GM19025 (cell line): Measurements from ENCODE around the gene FHIT.

Experiments
- ATAC-seq: cut with Tn5 transposase; IDR thresholded peaks from one replicate; pipeline ENCODE4 v1.9.1; 2021; ENCODE audit warnings: mild to moderate bottlenecking, low read depth, moderate library complexity; ENCODE audit not compliant: unreplicated experiment

FHIT gene

GRCh38 chr3:60107275-60107674, 1144.0 kb downstream of the FHIT start:
- no peak for ATAC-seq

DNA sequence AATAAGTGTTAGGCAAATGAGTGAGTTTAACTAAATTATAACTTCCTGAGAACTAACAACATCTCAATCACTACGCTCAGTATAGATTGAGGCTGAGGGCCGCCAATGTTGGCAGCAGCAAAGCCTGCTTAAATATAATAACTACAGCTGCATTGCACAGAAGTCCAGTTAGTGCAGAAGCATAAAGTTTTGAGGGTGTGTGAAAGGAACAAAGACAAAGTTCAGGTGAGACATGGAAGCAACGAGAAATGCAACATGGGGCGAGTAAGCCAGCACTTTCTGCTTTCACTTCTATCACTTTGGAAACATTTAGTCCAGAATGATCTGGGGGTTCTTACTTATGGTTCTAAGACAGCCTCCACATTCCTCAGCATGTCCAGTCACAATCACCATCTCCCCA, 1149.1 kb downstream of the FHIT start:
- no peak for ATAC-seq

- ATAC-seq, result no peak
These were observed 1149.6 kb downstream of the FHIT start for GRCh38 chr3:60101621-60102020.

- no peak for ATAC-seq
These were observed 1154.8 kb downstream of the FHIT start for GRCh38 chr3:60096403-60096802.

- ATAC-seq, result no peak
These were observed 1155.3 kb downstream of the FHIT start for GRCh38 chr3:60095930-60096329.

GRCh38 chr3:60095516-60095915, 1155.7 kb downstream of the FHIT start:
- ATAC-seq, result no peak

DNA sequence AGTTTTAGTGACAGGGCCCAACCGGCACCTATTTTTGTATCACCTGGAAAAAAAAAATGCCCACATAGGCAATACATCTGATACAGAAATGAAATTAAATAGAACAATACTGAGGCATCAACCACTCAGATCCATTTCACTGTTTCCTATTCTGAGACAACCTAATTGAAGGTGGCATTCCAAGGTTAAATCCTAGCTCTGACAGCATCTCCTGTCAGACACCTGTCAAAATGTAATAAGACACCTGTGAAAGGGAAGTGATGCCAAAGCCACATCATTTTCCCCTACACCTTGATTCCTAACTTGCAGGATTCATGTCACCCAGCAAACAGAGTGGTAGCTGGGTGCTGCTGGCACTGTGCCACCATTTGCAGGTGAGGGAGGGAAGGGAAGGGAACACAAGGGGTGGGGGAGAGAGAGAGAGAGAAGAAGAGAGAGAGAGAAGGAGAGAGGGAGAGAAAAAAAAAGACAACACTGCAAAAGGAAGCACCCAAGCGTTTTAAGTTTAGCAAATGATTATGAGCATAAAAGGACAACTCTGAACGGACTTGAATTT, 1156.8 kb downstream of the FHIT start:
- ATAC-seq, result no peak

DNA sequence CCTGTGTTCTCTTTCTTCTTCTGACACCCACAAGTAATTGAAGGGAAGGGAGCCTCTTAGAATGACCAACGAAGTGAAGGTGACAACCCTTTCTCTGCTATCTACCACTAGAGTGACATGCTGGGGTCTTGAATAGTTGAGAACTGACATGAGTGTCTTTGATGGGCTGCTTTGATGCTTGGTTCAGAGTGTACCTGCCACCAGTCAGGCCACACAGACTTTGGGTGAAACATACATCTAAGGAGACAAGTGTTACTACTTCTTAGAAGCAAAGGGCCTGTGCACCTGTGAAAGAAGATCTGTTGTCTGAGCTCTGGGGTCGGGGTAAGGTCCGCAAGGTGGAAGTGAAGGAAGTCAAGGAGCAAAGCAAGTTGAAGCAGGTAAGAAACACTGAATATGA, 1160.7 kb downstream of the FHIT start:
- ATAC-seq, result no peak

- ATAC-seq, result no peak
These were observed 1164.4 kb downstream of the FHIT start for GRCh38 chr3:60086811-60087210.

- ATAC-seq, result no peak
These were observed 1165.6 kb downstream of the FHIT start for GRCh38 chr3:60085649-60086048.

DNA sequence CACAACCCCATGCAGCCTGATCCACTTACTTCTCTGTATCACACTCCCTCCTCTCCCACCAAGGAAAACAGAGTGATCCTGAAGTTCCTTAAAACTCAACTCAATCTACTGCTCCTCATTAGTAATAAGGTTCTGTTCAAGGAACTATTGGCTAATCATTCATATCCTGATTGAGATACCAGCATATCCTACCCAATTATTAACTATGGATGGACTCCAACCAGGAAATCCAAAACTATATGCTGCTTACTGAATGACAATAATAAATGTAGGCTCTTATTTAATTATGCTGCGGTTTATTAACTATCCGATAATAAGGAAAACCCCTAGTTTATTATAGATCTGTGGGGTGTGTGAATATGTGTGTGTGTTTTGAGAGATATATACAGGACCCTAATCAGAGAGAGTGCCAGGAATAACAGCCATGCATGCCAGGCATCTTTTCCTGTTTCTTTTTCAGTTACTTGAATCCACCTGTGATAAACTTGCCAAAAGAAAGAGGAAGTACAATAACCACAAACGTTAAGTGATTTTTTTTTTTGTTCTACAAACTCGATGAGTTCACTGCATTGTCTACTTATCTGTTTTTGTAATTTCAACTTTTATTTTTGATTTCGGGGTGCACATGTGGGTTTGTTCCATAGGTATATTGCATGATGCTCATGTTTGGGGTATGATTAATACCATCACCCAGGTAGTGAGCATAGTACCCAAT, 1169.7 kb downstream of the FHIT start:
- no peak for ATAC-seq

- ATAC-seq, result no peak
These were observed 1170.6 kb downstream of the FHIT start for GRCh38 chr3:60080648-60081047.

- ATAC-seq, result no peak
These were observed 1172.2 kb downstream of the FHIT start for GRCh38 chr3:60079076-60079475.

DNA sequence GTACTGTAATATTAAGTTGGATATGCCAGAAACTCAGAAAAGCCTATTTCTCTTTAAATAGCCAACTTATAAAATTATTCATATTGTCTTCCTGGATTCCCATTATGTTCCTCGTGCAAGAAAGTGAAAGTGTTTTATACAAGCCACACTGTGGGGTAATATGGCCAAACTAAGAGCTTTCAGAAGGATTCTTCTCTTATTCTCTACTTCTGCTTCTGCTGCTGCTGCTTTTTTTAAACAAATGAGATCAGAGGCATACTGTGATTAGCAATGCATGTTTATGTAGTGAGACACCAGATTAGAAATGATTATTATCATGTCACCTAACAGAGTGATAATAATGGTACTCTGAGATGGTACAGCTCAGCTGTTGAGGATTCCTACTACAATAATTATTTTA, 1174.9 kb downstream of the FHIT start:
- ATAC-seq, result no peak

- ATAC-seq, result no peak
These were observed 1177.3 kb downstream of the FHIT start for GRCh38 chr3:60073942-60074341.

- no peak for ATAC-seq
These were observed 1178.0 kb downstream of the FHIT start for GRCh38 chr3:60073228-60073627.

- no peak for ATAC-seq
These were observed 1180.9 kb downstream of the FHIT start for GRCh38 chr3:60070366-60070765.

GRCh38 chr3:60065227-60065868, 1185.9 kb downstream of the FHIT start:
- ATAC-seq, result no peak

DNA sequence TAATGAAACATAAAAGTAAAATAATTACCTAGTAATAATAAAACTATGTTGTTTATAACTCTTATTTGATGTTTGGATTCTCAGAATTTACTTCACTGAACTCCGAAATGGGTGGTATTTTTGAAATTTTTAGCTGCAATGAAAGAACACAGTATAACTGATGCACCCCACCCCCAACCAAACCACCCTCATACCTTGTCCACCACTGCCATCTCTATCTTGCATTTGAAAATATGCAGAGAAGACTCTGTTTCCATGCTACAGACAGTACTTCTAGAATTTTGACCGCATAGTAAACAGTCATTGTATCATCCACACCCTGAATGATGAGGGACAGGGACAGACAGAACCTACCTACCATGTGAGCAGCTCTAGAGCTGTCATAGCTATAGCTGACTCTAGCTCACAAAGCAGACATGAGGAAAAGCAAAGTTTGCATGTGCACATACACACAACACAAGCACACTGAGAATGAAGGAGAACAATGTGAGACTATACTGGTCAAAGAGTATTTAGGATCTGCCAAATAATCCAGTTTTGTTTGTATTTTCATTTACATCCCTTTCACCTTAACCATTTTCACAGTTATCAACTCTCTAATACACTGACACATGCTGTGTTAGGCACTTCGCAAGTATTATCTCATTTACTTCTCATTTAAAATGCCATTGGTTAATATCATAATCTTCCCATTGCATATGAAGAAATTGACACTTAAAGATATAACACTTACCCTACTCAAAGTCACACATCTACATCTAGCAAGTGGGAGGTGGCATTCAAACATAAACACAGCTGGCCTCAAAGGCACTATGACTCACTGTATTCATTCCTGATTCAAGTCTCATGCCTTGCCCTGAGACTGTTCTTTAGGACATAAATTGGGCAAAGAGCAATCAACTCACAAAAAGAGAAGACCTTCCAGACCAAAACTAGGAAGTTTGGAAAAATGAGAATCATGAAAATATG, 1186.8 kb downstream of the FHIT start:
- no peak for ATAC-seq

- ATAC-seq, result no peak
These were observed 1194.8 kb downstream of the FHIT start for GRCh38 chr3:60056404-60056803.

- ATAC-seq, result no peak
These were observed 1195.5 kb downstream of the FHIT start for GRCh38 chr3:60055765-60056164.
